Activated T-cell treated with anti-CD3 and anti-CD28 coated beads for 48 hours (primary cell): ENCODE measurements around the gene CAMK1D.
"Not testable (repeated sequence)": the region's sequence is repeated elsewhere in the genome, so short reads cannot be mapped to it uniquely, and the experiment has no call there.

ENCODE experiments used
- DNase-seq: peaks from one replicate; pipeline ENCODE4 v3.0.0-alpha.2; 2020; ENCODE audit warnings: low read depth

Gene CAMK1D

GRCh38 chr10:12431151-12432101 lies 82.1 kb downstream of the CAMK1D start:
- no peak for DNase-seq

- no peak for DNase-seq
Measured at GRCh38 chr10:12432402-12433189, 83.2 kb downstream of the CAMK1D start.

GRCh38 chr10:12434277-12434676 lies 84.9 kb downstream of the CAMK1D start:
- DNase-seq: no peak

GRCh38 chr10:12434677-12435076 lies 85.3 kb downstream of the CAMK1D start:
- not testable (repeated sequence) for DNase-seq

- DNase-seq: no peak
Measured at GRCh38 chr10:12435348-12435747, 86.0 kb downstream of the CAMK1D start.

- DNase-seq: no peak
Measured at GRCh38 chr10:12438919-12439692, 89.8 kb downstream of the CAMK1D start.

- not testable (repeated sequence) for DNase-seq
Measured at GRCh38 chr10:12439767-12440166, 90.4 kb downstream of the CAMK1D start.

- no peak for DNase-seq
Measured at GRCh38 chr10:12443026-12443425, 93.7 kb downstream of the CAMK1D start.

- no peak for DNase-seq
Measured at GRCh38 chr10:12444981-12445700, 95.8 kb downstream of the CAMK1D start.

GRCh38 chr10:12445701-12446334 lies 96.5 kb downstream of the CAMK1D start:
- DNase-seq: no peak

GRCh38 chr10:12448340-12448728 lies 99.0 kb downstream of the CAMK1D start:
- DNase-seq: no peak

GRCh38 chr10:12448729-12449391 lies 99.5 kb downstream of the CAMK1D start:
- DNase-seq: peak; percentile 59

GRCh38 chr10:12455318-12455717 lies 106.0 kb downstream of the CAMK1D start:
- no peak for DNase-seq

- no peak for DNase-seq
Measured at GRCh38 chr10:12455766-12456165, 106.4 kb downstream of the CAMK1D start.

GRCh38 chr10:12459340-12459739 lies 110.0 kb downstream of the CAMK1D start:
- no peak for DNase-seq

GRCh38 chr10:12459762-12460161 lies 110.4 kb downstream of the CAMK1D start:
- DNase-seq: no peak

- no peak for DNase-seq
Measured at GRCh38 chr10:12463459-12463838, 114.1 kb downstream of the CAMK1D start.

- no peak for DNase-seq
Measured at GRCh38 chr10:12465385-12466136, 116.2 kb downstream of the CAMK1D start.

- DNase-seq: no peak
Measured at GRCh38 chr10:12466704-12467305, 117.5 kb downstream of the CAMK1D start.
